IPS-11a (cell line): ENCODE measurements around the gene KIF5B.

Experiments
- H3K4me3 ChIP-seq: one replicate; pipeline ENCODE4 v1.5.1; 2013; ENCODE audit warnings: low read depth, low read length, control low read depth

The KIF5B gene

GRCh38 chr10:31962826-31963588 is 93.2 kb downstream of the KIF5B start:
- no peak overlapping the region for H3K4me3 ChIP-seq

GRCh38 chr10:31961277-31962074 is 94.7 kb downstream of the KIF5B start:
- no peak overlapping the region for H3K4me3 ChIP-seq

- H3K4me3 ChIP-seq = no peak overlapping the region
These were observed 96.6 kb downstream of the KIF5B start for GRCh38 chr10:31959461-31960173.
